ENCODE results near the gene RUSC2.

- TF ChIP-seq CTCF (conservative IDR thresholded peaks at IDR 0.05) = no peak
- no peak for TF ChIP-seq EZH2 (IDR thresholded peaks at IDR 0.05; ENCODE audit: low read depth)
Measured at GRCh38 chr9:35488021-35488420, 1.9 kb upstream of the RUSC2 start.

Data from PC-9 (cell line).